CD14-positive monocyte (primary cell): ENCODE measurements around the gene SUGCT. TPM values are rescaled to one million over a fixed set of nuclear protein-coding genes. Genes with fewer than 3 reads are reported as not detected.

Source experiments
- DNase-seq, 3 donors: peaks; one replicate each; pipeline ENCODE4 v3.0.0-alpha.2; 2011 to 2022
- H2AFZ ChIP-seq: 2 replicates; pipeline ENCODE4 v1.6.0; 2012; ENCODE audit warnings: mild to moderate bottlenecking, low read depth, low read length, inconsistent platforms; ENCODE audit not compliant: insufficient read depth, poor library complexity, severe bottlenecking
- H3K27ac ChIP-seq, 2 donors: 1 replicate in 1 of 2; 2 replicates in 1 of 2; pipeline ENCODE4 v1.5.1; 2012 to 2013; ENCODE audit warnings: low read length in 2 of 2, control low read depth in 1 of 2, inconsistent platforms in 1 of 2, low read depth in 1 of 2, mild to moderate bottlenecking in 1 of 2
- H3K27me3 ChIP-seq, 2 donors: one replicate each; pipeline versions ENCODE4 v1.6.0 to v1.6.1; 2011 to 2013; ENCODE audit warnings: low read length in 2 of 2; ENCODE audit not compliant: control insufficient read depth in 2 of 2, insufficient read depth in 2 of 2
- H3K36me3 ChIP-seq, 2 donors: replicated peaks in 1 of 2; 1 replicate in 1 of 2; 2 replicates in 1 of 2; pipeline versions ENCODE4 v1.5.1 to v1.6.1; 2012 to 2013; ENCODE audit warnings: low read length in 2 of 2, control low read depth in 1 of 2, inconsistent platforms in 1 of 2, mild to moderate bottlenecking in 1 of 2; ENCODE audit not compliant: insufficient read depth in 2 of 2, control insufficient read depth in 1 of 2
- H3K4me1 ChIP-seq, 2 donors: 1 replicate in 1 of 2; 2 replicates in 1 of 2; pipeline versions ENCODE4 v1.5.1 to v1.6.1; 2012 to 2013; ENCODE audit warnings: low read length in 2 of 2, control low read depth in 1 of 2, inconsistent platforms in 1 of 2, mild to moderate bottlenecking in 1 of 2, moderate library complexity in 1 of 2; ENCODE audit not compliant: insufficient read depth in 2 of 2, control insufficient read depth in 1 of 2
- H3K4me2 ChIP-seq: replicated peaks from 2 replicates; pipeline ENCODE3; 2012; ENCODE audit warnings: low read length, moderate library complexity, mild to moderate bottlenecking; ENCODE audit not compliant: poor library complexity, severe bottlenecking; ENCODE audit errors: extremely low read depth
- H3K4me3 ChIP-seq, 3 experiments: fragments of 200-600 bp in 1 of 3; sonication (generic) in 1 of 3; replicated peaks in 1 of 3; 1 replicate in 2 of 3; 2 replicates in 1 of 3; pipeline ENCODE4 v1.5.1; 2011 to 2013; ENCODE audit warnings: low read length in 3 of 3, mild to moderate bottlenecking in 3 of 3, control low read depth in 2 of 3, low read depth in 2 of 3, inconsistent platforms in 1 of 3, moderate library complexity in 1 of 3
- H3K79me2 ChIP-seq: 2 replicates; pipeline ENCODE4 v1.6.0; 2012; ENCODE audit warnings: mild to moderate bottlenecking, control low read depth, inconsistent platforms, low read length, moderate library complexity; ENCODE audit not compliant: insufficient read depth
- H3K9ac ChIP-seq: 2 replicates; pipeline ENCODE4 v1.6.0; 2017; ENCODE audit warnings: low read length, mild to moderate bottlenecking; ENCODE audit not compliant: insufficient read depth, poor library complexity, severe bottlenecking
- H3K9me3 ChIP-seq, 2 donors: replicated peaks in 1 of 2; 1 replicate in 1 of 2; 2 replicates in 1 of 2; pipeline versions ENCODE4 v1.5.1 to v1.6.1; 2012 to 2013; ENCODE audit warnings: low read length in 2 of 2, control low read depth in 1 of 2; ENCODE audit not compliant: control insufficient read depth in 1 of 2, insufficient read depth in 1 of 2
- H4K20me1 ChIP-seq: 2 replicates; pipeline ENCODE4 v1.6.0; 2012; ENCODE audit warnings: mild to moderate bottlenecking, low read length, control low read depth, moderate library complexity; ENCODE audit not compliant: insufficient read depth
- H3K27ac Mint-ChIP-seq, 7 donors: one replicate each; pipeline ENCODE4 v1.8.0; 2020; ENCODE audit warnings: mild to moderate bottlenecking in 7 of 7, mixed read lengths in 7 of 7, moderate library complexity in 6 of 7, inconsistent platforms in 2 of 7
- H3K27me3 Mint-ChIP-seq, 3 donors: one replicate each; pipeline ENCODE4 v1.8.0; 2021 to 2022; ENCODE audit warnings: low read depth in 3 of 3, mild to moderate bottlenecking in 3 of 3, mixed read lengths in 3 of 3, moderate library complexity in 3 of 3, inconsistent platforms in 1 of 3
- H3K36me3 Mint-ChIP-seq, 2 donors: one replicate each; pipeline ENCODE4 v1.8.0; 2020; ENCODE audit warnings: mixed read lengths in 2 of 2, inconsistent platforms in 1 of 2, mild to moderate bottlenecking in 1 of 2
- H3K4me1 Mint-ChIP-seq: one replicate; pipeline ENCODE4 v1.8.0; 2020; ENCODE audit warnings: mild to moderate bottlenecking, mixed read lengths
- H3K4me3 Mint-ChIP-seq, 2 donors: one replicate each; pipeline ENCODE4 v1.8.0; 2020; ENCODE audit warnings: mild to moderate bottlenecking in 2 of 2, mixed read lengths in 2 of 2, moderate library complexity in 1 of 2
- H3K9me3 Mint-ChIP-seq, 7 donors: one replicate each; pipeline ENCODE4 v1.8.0; 2020 to 2022; ENCODE audit warnings: mixed read lengths in 7 of 7, mild to moderate bottlenecking in 6 of 7, moderate library complexity in 6 of 7, inconsistent platforms in 2 of 7
- CTCF ChIP-seq: fragments of 200-600 bp; IDR thresholded peaks from one replicate; pipeline ENCODE4 v1.8.0; 2022; ENCODE audit warnings: antibody characterized with exemption, mild to moderate bottlenecking
- WGBS: methylation state at CpG from one replicate; pipeline ENCODE4 v1.1.5; 2013; ENCODE audit warnings: missing lambda C conversion rate; ENCODE audit not compliant: insufficient coverage; 5-methylcytosine and 5-hydroxymethylcytosine counted together
- intact Hi-C, 2 donors: fragments of 100-400 bp; cut with micrococcal nuclease; formaldehyde crosslinking; loops; one replicate each; pipeline versions ENCODE4 v1.15.0 to v1.15.1; 2023
- polyA plus RNA-seq, 3 donors: library from polyadenylated mRNA; depleted of rRNA in 1 of 3; unstranded in 2 of 3; stranded (reverse) in 1 of 3; fragments of 300-500 nt in 2 of 3; fragments of >200 nt in 1 of 3; fragmentation: Illumina TruSeq in 2 of 3; gene quantifications; 1 replicate in 2 of 3; 2 replicates in 1 of 3; pipeline ENCODE4 v1.2.3, GENCODE V29; 2012 to 2021

Gene SUGCT
- polyA plus RNA-seq, 3 donors = not detected

- Histone ChIP-seq H3K4me1 (no peaks in the 10 kb centered on the region), H3K4me2 (no peak overlapping the region), H3K79me2 (no peaks in the 10 kb centered on the region), H3K4me3 (no peak overlapping the region), H3K27ac (no peak overlapping the region), H3K27me3 (no peaks in the 10 kb centered on the region), H4K20me1 (no peaks in the 10 kb centered on the region), H3K9ac (no peak overlapping the region), H3K36me3 (no peaks in the 10 kb centered on the region), H2AFZ (no peak overlapping the region), H3K9me3 (no peaks in the 10 kb centered on the region)
- no peaks in the 10 kb centered on the region for H3K4me1 Mint-ChIP-seq
- H3K27me3 Mint-ChIP-seq = no peaks in the 10 kb centered on the region
- H3K9me3 Mint-ChIP-seq = peaks cover 0 to 7% (median 4%) of the 10 kb centered on the region in 7 donors
- TF ChIP-seq CTCF = no peak
- 88% methylated on average over 1 of the region's 4 CpGs for WGBS
- no peak overlapping the region for H3K4me3 Mint-ChIP-seq
- intact Hi-C loops = no loop called here
- DNase-seq = no peak
- H3K36me3 Mint-ChIP-seq = no peaks in the 10 kb centered on the region
- no peak overlapping the region for H3K27ac Mint-ChIP-seq
These were observed 519.4 kb downstream of the SUGCT start for GRCh38 chr7:40654171-40654570.

- TF ChIP-seq CTCF = no peak
- H3K27ac Mint-ChIP-seq = no peak overlapping the region
These were observed 520.6 kb downstream of the SUGCT start for GRCh38 chr7:40655426-40655825.

More at GRCh38 chr7:40655426-40655825, 520.6 kb downstream of the SUGCT start:
- H3K27me3 ChIP-seq = no peaks in the 10 kb centered on the region
- Mint-ChIP-seq H3K9me3 (peaks cover 0 to 5% (median 4%) of the 10 kb centered on the region in 7 donors), H3K4me1 (no peaks in the 10 kb centered on the region), H3K36me3 (no peaks in the 10 kb centered on the region), H3K27me3 (no peaks in the 10 kb centered on the region), H3K4me3 (no peak overlapping the region)
- no peaks in the 10 kb centered on the region for H3K36me3 ChIP-seq
- no peak for DNase-seq
- H3K4me2 ChIP-seq = no peak overlapping the region
- no peaks in the 10 kb centered on the region for H3K79me2 ChIP-seq
- H3K4me1 ChIP-seq = no peaks in the 10 kb centered on the region
- H2AFZ ChIP-seq = no peak overlapping the region
- H3K4me3 ChIP-seq = no peak overlapping the region
- H3K9ac ChIP-seq = no peak overlapping the region
- H4K20me1 ChIP-seq = no peaks in the 10 kb centered on the region
- H3K9me3 ChIP-seq = no peaks in the 10 kb centered on the region
- intact Hi-C loops = no loop called here
- whole genome bisulfite sequencing = no CpG with 5 or more reads among the region's 1 CpG
- no peak overlapping the region for H3K27ac ChIP-seq
